ENCODE results near the gene METTL9. TPM values are rescaled to one million over a fixed set of nuclear protein-coding genes. Genes with fewer than 3 reads are reported as not detected.
A peak's percentile ranks its signal among the peaks of the same experiment; 100 is the strongest.
"Not testable (repeated sequence)": the region's sequence is repeated elsewhere in the genome, so short reads cannot be mapped to it uniquely, and the experiment has no call there.

METTL9 gene
- total and polyA plus RNA-seq, 7 experiments from 2014 or later, result 68.4 to 128 (median 87.9) TPM

GRCh38 chr16:21663889-21664647 lies 64.7 kb downstream of the METTL9 start, which contains the start of gene OTOA:
OTOA (plus strand) TSS chr16:21663968; CDS start chr16:21678515, 14,547 bp downstream.
- ChIA-PET CTCF (no interaction called here), POLR2A (no interaction called here)
- Histone ChIP-seq H3K9me3 (ENCODE audit: control insufficient read depth in 2 of 3, low read length in 3 of 3) (no peaks in the 10 kb centered on the region), H3K27ac (ENCODE audit: low read depth, low read length) (no peak within 1 kb of the TSS), H3K36me3 (ENCODE audit: control insufficient read depth in 2 of 3, insufficient read depth in 3 of 3, low read length in 3 of 3) (no peaks in the 10 kb centered on the region), H3K27me3 (ENCODE audit: control insufficient read depth in 2 of 2, insufficient read depth in 2 of 2, low read length in 2 of 2) (no peaks in the 10 kb centered on the region), H3K4me1 (ENCODE audit: control insufficient read depth in 2 of 2, insufficient read depth in 2 of 2, low read length in 2 of 2) (peaks cover 10 to 11% of the 10 kb centered on the region in 2 donors), H3K4me3 (ENCODE audit: low read length) (no peak within 1 kb of the TSS)
- peak in 7 of 9 donors; percentile 10 to 35 (median 21) for DNase-seq
- intact Hi-C loops (cut with micrococcal nuclease), result loop anchor here in 1 of 2 donors (10.0 kb wide), 1 partner anchor 291 kb away; the partner anchor contains the start of gene UQCRC2
- Mint-ChIP-seq H3K4me1 (peaks cover 7 to 29% (median 21%) of the 10 kb centered on the region in 7 donors), H3K36me3 (no peaks in the 10 kb centered on the region), H3K27me3 (peaks cover 0 to 34% (median 0%) of the 10 kb centered on the region in 5 donors), H3K9me3 (no peaks in the 10 kb centered on the region), H3K4me3 (peak within 1 kb of the TSS; percentile 21 to 86 (median 82)), H3K27ac (peak within 1 kb of the TSS in 3 of 9 donors; percentile 22 to 75 (median 37))
- peak; percentile 84 for ATAC-seq

- no peaks in the 10 kb centered on the region for H3K9me3 Mint-ChIP-seq
- DNase-seq (no peak), ATAC-seq (no peak)
- no peaks in the 10 kb centered on the region for H3K27me3 ChIP-seq (ENCODE audit: control insufficient read depth in 2 of 2, insufficient read depth in 2 of 2, low read length in 2 of 2)
- H3K27me3 Mint-ChIP-seq, result peaks cover 0 to 36% (median 0%) of the 10 kb centered on the region in 5 donors
- no peaks in the 10 kb centered on the region for H3K36me3 Mint-ChIP-seq
- H3K4me3 ChIP-seq (ENCODE audit: low read length), result no peak overlapping the region
- CTCF ChIA-PET, result interaction anchor here (0.6 to 1.6 kb wide), 4 partner anchors 7 to 43 kb away, joined by 3 to 6 read pairs (median 4); no protein-coding TSS in a partner anchor
- H3K27ac ChIP-seq (ENCODE audit: low read depth, low read length), result no peak overlapping the region
- no peaks in the 10 kb centered on the region for H3K36me3 ChIP-seq (ENCODE audit: control insufficient read depth in 2 of 3, insufficient read depth in 3 of 3, low read length in 3 of 3)
- peaks cover 7 to 29% (median 17%) of the 10 kb centered on the region in 7 donors for H3K4me1 Mint-ChIP-seq
- POLR2A ChIA-PET, result interaction anchor here (0.6 kb wide), 1 partner anchor 303 kb away, joined by 3 read pairs; no protein-coding TSS in a partner anchor
- H3K27ac Mint-ChIP-seq, result no peak overlapping the region
- no peaks in the 10 kb centered on the region for H3K9me3 ChIP-seq (ENCODE audit: control insufficient read depth in 2 of 3, low read length in 3 of 3)
- peaks cover 10 to 11% of the 10 kb centered on the region in 2 donors for H3K4me1 ChIP-seq (ENCODE audit: control insufficient read depth in 2 of 2, insufficient read depth in 2 of 2, low read length in 2 of 2)
- H3K4me3 Mint-ChIP-seq, result peak overlapping the region in 2 of 10 donors; percentile 17 to 32
- intact Hi-C loops (cut with micrococcal nuclease), result loop anchor here in 1 of 2 donors (10.0 kb wide), 1 partner anchor 290 kb away; the partner anchor contains the start of gene UQCRC2
Observed at GRCh38 chr16:21664801-21665492, 65.6 kb downstream of the METTL9 start.

GRCh38 chr16:21666772-21667171 lies 67.4 kb downstream of the METTL9 start:
- CTCF ChIA-PET, result interaction anchor here (0.6 to 1.6 kb wide), 3 partner anchors 10 to 79 kb away, joined by 4 read pairs; no protein-coding TSS in a partner anchor
- no peak for ATAC-seq
- peaks cover 2% of the 10 kb centered on the region in 2 donors for H3K4me1 ChIP-seq (ENCODE audit: control insufficient read depth in 2 of 2, insufficient read depth in 2 of 2, low read length in 2 of 2)
- no peaks in the 10 kb centered on the region for H3K36me3 ChIP-seq (ENCODE audit: control insufficient read depth in 2 of 3, insufficient read depth in 3 of 3, low read length in 3 of 3)
- Mint-ChIP-seq H3K27me3 (peaks cover 0 to 46% (median 4%) of the 10 kb centered on the region in 5 donors), H3K4me1 (peaks cover 0 to 16% (median 5%) of the 10 kb centered on the region in 7 donors), H3K36me3 (no peaks in the 10 kb centered on the region), H3K9me3 (no peaks in the 10 kb centered on the region), H3K27ac (no peak overlapping the region), H3K4me3 (no peak overlapping the region)
- H3K27ac ChIP-seq (ENCODE audit: low read depth, low read length), result no peak overlapping the region
- H3K27me3 ChIP-seq (ENCODE audit: control insufficient read depth in 2 of 2, insufficient read depth in 2 of 2, low read length in 2 of 2), result no peaks in the 10 kb centered on the region
- intact Hi-C loops (cut with micrococcal nuclease), result loop anchor here in 1 of 2 donors (10.0 kb wide), 1 partner anchor 288 kb away; the partner anchor contains the start of gene UQCRC2
- no peak overlapping the region for H3K4me3 ChIP-seq (ENCODE audit: low read length)
- H3K9me3 ChIP-seq (ENCODE audit: control insufficient read depth in 2 of 3, low read length in 3 of 3), result no peaks in the 10 kb centered on the region
- no peak for DNase-seq
- POLR2A ChIA-PET, result no interaction called here

GRCh38 chr16:21667575-21667974 lies 68.2 kb downstream of the METTL9 start:
- ChIA-PET POLR2A (no interaction called here), CTCF (interaction anchor here (0.7 to 1.6 kb wide), 3 partner anchors 10 to 39 kb away, joined by 3 to 4 read pairs (median 3); no protein-coding TSS in a partner anchor)
- no peak overlapping the region for H3K27ac Mint-ChIP-seq
- no peaks in the 10 kb centered on the region for H3K9me3 ChIP-seq (ENCODE audit: control insufficient read depth in 2 of 3, low read length in 3 of 3)
- no peak overlapping the region for H3K4me3 ChIP-seq (ENCODE audit: low read length)
- ATAC-seq (no peak), DNase-seq (no peak)
- no peaks in the 10 kb centered on the region for H3K4me1 ChIP-seq (ENCODE audit: control insufficient read depth in 2 of 2, insufficient read depth in 2 of 2, low read length in 2 of 2)
- H3K36me3 ChIP-seq (ENCODE audit: control insufficient read depth in 2 of 3, insufficient read depth in 3 of 3, low read length in 3 of 3), result no peaks in the 10 kb centered on the region
- peaks cover 0 to 9% (median 4%) of the 10 kb centered on the region in 7 donors for H3K4me1 Mint-ChIP-seq
- H3K36me3 Mint-ChIP-seq, result no peaks in the 10 kb centered on the region
- no peak overlapping the region for H3K4me3 Mint-ChIP-seq
- intact Hi-C loops (cut with micrococcal nuclease), result loop anchor here in 1 of 2 donors (10.0 kb wide), 1 partner anchor 287 kb away; the partner anchor contains the start of gene UQCRC2
- H3K9me3 Mint-ChIP-seq, result peaks cover 0 to under 1% (median 0%) of the 10 kb centered on the region in 11 donors
- peaks cover 0 to 44% (median 4%) of the 10 kb centered on the region in 5 donors for H3K27me3 Mint-ChIP-seq
- no peak overlapping the region for H3K27ac ChIP-seq (ENCODE audit: low read depth, low read length)
- no peaks in the 10 kb centered on the region for H3K27me3 ChIP-seq (ENCODE audit: control insufficient read depth in 2 of 2, insufficient read depth in 2 of 2, low read length in 2 of 2)

GRCh38 chr16:21673469-21673868 lies 74.1 kb downstream of the METTL9 start:
- POLR2A ChIA-PET, result interaction anchor here (1.0 kb wide), 1 partner anchor 12 kb away, joined by 4 read pairs; no protein-coding TSS in a partner anchor
- Mint-ChIP-seq H3K27me3 (peaks cover 0 to 34% (median 4%) of the 10 kb centered on the region in 5 donors), H3K36me3 (peaks cover 0 to 8% (median 0%) of the 10 kb centered on the region in 5 donors), H3K4me1 (peaks cover 0 to 4% (median 0%) of the 10 kb centered on the region in 7 donors), H3K9me3 (peaks cover 0 to 22% (median 5%) of the 10 kb centered on the region in 11 donors), H3K27ac (no peak overlapping the region), H3K4me3 (no peak overlapping the region)
- intact Hi-C loops (cut with micrococcal nuclease), result no loop called here
- no peak overlapping the region for H3K27ac ChIP-seq (ENCODE audit: low read depth, low read length)
- H3K4me1 ChIP-seq (ENCODE audit: control insufficient read depth in 2 of 2, insufficient read depth in 2 of 2, low read length in 2 of 2), result no peaks in the 10 kb centered on the region
- H3K9me3 ChIP-seq (ENCODE audit: control insufficient read depth in 2 of 3, low read length in 3 of 3), result no peaks in the 10 kb centered on the region
- DNase-seq, result no peak
- no peak overlapping the region for H3K4me3 ChIP-seq (ENCODE audit: low read length)
- no peaks in the 10 kb centered on the region for H3K27me3 ChIP-seq (ENCODE audit: control insufficient read depth in 2 of 2, insufficient read depth in 2 of 2, low read length in 2 of 2)
- H3K36me3 ChIP-seq (ENCODE audit: control insufficient read depth in 2 of 3, insufficient read depth in 3 of 3, low read length in 3 of 3), result no peaks in the 10 kb centered on the region
- CTCF ChIA-PET, result no interaction called here
- no peak for ATAC-seq

- H3K4me1 ChIP-seq (ENCODE audit: control insufficient read depth in 2 of 2, insufficient read depth in 2 of 2, low read length in 2 of 2); ATAC-seq; H3K36me3 ChIP-seq (ENCODE audit: control insufficient read depth in 2 of 3, insufficient read depth in 3 of 3, low read length in 3 of 3); H3K4me1 Mint-ChIP-seq; DNase-seq; H3K4me3 ChIP-seq (ENCODE audit: low read length); H3K4me3 Mint-ChIP-seq; H3K27ac ChIP-seq (ENCODE audit: low read depth, low read length); H3K9me3 ChIP-seq (ENCODE audit: control insufficient read depth in 2 of 3, low read length in 3 of 3); CTCF ChIA-PET; H3K27me3 ChIP-seq (ENCODE audit: control insufficient read depth in 2 of 2, insufficient read depth in 2 of 2, low read length in 2 of 2); H3K36me3 Mint-ChIP-seq; H3K27ac Mint-ChIP-seq; intact Hi-C loops (cut with micrococcal nuclease): not testable (repeated sequence)
- Mint-ChIP-seq H3K27me3 (peaks cover 0 to 40% (median 4%) of the 10 kb centered on the region in 5 donors), H3K9me3 (peaks cover 0 to 22% (median 5%) of the 10 kb centered on the region in 11 donors)
- POLR2A ChIA-PET, result interaction anchor here (0.7 to 1.0 kb wide), 2 partner anchors 13 to 1305 kb away, joined by 3 to 4 read pairs; no protein-coding TSS in a partner anchor
Observed at GRCh38 chr16:21674456-21674855, 75.1 kb downstream of the METTL9 start.
